HG03025 (cell line): ENCODE data around the gene ADM2.
"Not testable (repeated sequence)": the region's sequence is repeated elsewhere in the genome, so short reads cannot be mapped to it uniquely, and the experiment has no call there.

Source experiments
- ATAC-seq: cut with Tn5 transposase; IDR thresholded peaks from one replicate; pipeline ENCODE4 v1.9.1; 2021; ENCODE audit warnings: mild to moderate bottlenecking, moderate library complexity; ENCODE audit not compliant: unreplicated experiment, low FRiP score

Gene ADM2

DNA sequence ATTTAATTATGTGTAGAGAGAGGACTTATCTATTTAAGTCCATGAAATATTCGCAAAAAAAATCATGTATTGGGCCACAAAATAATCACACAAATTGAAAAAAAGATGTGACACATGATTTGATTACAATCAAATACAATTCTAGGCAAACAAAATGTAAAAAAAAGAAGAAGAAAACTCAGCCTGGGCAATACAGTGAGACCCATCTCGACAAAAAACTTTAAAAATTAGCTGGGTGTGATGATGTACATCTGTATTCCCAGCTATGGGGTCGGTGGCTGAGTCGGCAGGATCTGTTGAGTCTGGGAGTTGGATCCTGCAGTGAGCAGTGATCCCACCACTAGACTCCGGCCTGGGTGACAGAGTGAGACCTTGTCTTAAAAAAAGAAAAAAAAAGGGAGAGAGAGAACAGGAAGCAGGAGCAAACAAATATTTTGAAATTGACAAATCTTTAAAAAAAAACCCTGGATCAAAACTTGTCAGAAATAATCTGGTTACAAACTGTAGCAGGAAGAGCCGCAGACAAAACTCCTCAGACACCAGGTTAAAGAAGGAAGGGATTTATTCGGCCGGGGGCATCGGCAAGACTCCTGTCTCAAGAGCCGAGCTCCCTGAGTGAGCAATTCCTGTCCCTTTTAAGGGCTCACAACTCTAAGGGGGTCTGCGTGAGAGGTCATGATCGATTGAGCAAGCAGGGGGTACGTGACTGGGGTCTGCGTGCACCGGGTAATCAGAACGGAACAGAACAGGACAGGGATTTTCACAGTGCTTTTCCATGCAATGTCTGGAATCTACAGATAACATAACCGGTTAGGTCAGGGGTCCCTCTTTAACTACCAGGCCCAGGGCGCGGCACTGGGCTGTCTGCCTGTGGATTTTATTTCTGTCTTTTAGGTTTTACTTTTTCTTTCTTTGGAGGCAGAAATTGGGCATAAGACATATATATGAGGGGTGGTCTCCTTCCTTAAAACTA lies 51.8 kb downstream of the ADM2 start:
- no peak for ATAC-seq

DNA sequence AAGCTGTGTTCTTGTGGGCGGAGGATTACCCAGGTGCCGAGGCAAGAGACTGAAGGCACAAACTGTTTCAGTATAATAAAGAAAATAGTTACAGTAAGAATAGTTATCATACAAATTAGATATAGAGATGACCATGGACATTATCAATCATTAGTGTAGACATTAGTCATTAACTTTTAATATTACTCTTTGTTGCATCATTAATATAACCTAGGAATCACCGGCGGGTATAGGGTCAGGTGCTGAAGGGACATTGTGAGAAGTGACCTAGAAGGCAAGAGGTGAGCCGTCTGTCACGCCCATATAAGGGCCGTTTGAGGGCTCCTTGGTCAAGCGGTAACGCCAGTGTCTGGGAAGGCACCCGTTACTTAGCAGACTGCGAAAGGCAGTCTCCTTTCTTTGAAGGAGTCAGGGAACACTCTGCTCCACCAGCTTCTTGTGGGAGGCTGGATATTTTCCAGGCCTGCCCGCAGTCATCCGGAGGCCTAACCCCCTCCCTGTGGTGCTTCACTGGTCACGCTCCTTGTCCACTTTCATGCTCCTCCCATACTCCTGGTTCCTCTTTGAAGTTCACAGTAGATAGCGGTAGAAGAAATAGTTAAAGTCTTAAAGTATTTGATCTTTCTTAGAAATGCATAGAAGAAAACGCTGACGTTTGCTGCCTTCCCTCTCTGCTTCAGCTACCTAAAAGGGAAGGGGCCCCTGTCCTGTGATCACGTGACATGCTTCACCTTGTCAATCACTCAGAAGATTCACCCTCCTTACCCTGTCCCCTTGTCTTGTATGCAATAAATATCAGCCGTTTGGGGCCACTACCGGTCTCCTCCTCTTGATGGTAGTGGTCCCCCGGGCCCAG lies 52.7 kb downstream of the ADM2 start:
- ATAC-seq = not testable (repeated sequence)

GRCh38 chr22:50535113-50535512 lies 53.8 kb downstream of the ADM2 start:
- ATAC-seq = no peak
